K562 (cell line): ENCODE results near the gene HSPA5. TPM values are rescaled to one million over a fixed set of nuclear protein-coding genes. Genes with fewer than 3 reads are reported as not detected.

Experiments used
- BCL6 ChIP-seq: fragments of 250-450 bp; sonication (Bioruptor Pico); IDR thresholded peaks from 2 replicates; pipeline ENCODE4 v1.4.0; 2020
- C11orf30 ChIP-seq: fragments of 450-650 bp; IDR thresholded peaks from 2 replicates; pipeline ENCODE4 v1.6.1; 2016; ENCODE audit warnings: low read depth, mild to moderate bottlenecking
- CBFB ChIP-seq: sonication (generic); formaldehyde crosslinking; IDR thresholded peaks from 2 replicates; pipeline ENCODE4 v1.4.0; 2020; ENCODE audit warnings: mild to moderate bottlenecking, missing genetic modification reagents
- CREB3L1 ChIP-seq: fragments of 450-650 bp; IDR thresholded peaks from 2 replicates; pipeline ENCODE4 v1.6.1; 2014; ENCODE audit warnings: low read depth, mild to moderate bottlenecking, moderate library complexity, borderline replicate concordance
- ELK1 ChIP-seq: sonication (generic); formaldehyde crosslinking; IDR thresholded peaks from 2 replicates; pipeline ENCODE4 v1.8.1; 2022; ENCODE audit warnings: missing genetic modification reagents
- ETV5 ChIP-seq: sonication (generic); formaldehyde crosslinking; IDR thresholded peaks from 2 replicates; pipeline ENCODE4 v1.4.0; 2020; ENCODE audit warnings: low read depth, mild to moderate bottlenecking, missing genetic modification reagents
- FOXA3 ChIP-seq, 2 experiments: fragments of 450-650 bp in 1 of 2; sonication (generic) in 1 of 2; formaldehyde crosslinking; IDR thresholded peaks in 1 of 2; conservative IDR thresholded peaks in 1 of 2; 2 replicates each; pipeline versions ENCODE4 v1.4.0 to v1.8.0; 2020 to 2022; ENCODE audit warnings: mild to moderate bottlenecking in 2 of 2, missing genetic modification reagents in 1 of 2
- LEF1 ChIP-seq: fragments of 450-650 bp; IDR thresholded peaks from 2 replicates; pipeline ENCODE4 v1.6.1; 2016; ENCODE audit warnings: mild to moderate bottlenecking
- MYNN ChIP-seq, 2 experiments: sonication (generic); formaldehyde crosslinking in 1 of 2; IDR thresholded peaks; 2 replicates each; pipeline versions ENCODE4 v1.5.0 to v1.6.1; 2016 to 2020; ENCODE audit warnings: antibody characterized with exemption in 1 of 2, missing genetic modification reagents in 1 of 2
- PHB ChIP-seq: fragments of 250-450 bp; sonication (Bioruptor Pico); IDR thresholded peaks from 2 replicates; pipeline ENCODE4 v1.5.0; 2021
- SOX6 ChIP-seq: fragments of 450-650 bp; IDR thresholded peaks from 2 replicates; pipeline ENCODE4 v1.6.1; 2014; ENCODE audit warnings: mild to moderate bottlenecking
- TBL1XR1 ChIP-seq, 2 experiments: IDR thresholded peaks; 2 replicates each; pipeline ENCODE4 v1.6.1; 2012; ENCODE audit warnings: improper control_type of control experiment in 2 of 2, low read length in 2 of 2, mild to moderate bottlenecking in 1 of 2
- THAP12 ChIP-seq: fragments of 250-450 bp; sonication (Bioruptor Pico); IDR thresholded peaks from 2 replicates; pipeline ENCODE4 v1.9.0; 2021; ENCODE audit warnings: mild to moderate bottlenecking, inconsistent platforms
- USF2 ChIP-seq: sonication (generic); formaldehyde crosslinking; IDR thresholded peaks from 2 replicates; pipeline ENCODE4 v1.5.0; 2020; ENCODE audit warnings: missing genetic modification reagents
- YBX1 ChIP-seq: fragments of 450-650 bp; IDR thresholded peaks from 2 replicates; pipeline ENCODE4 v1.7.1; 2016; ENCODE audit warnings: mild to moderate bottlenecking
- ZBTB43 ChIP-seq: sonication (generic); formaldehyde crosslinking; IDR thresholded peaks from 2 replicates; pipeline ENCODE4 v1.8.0; 2023; ENCODE audit warnings: mild to moderate bottlenecking, missing genetic modification reagents
- ZKSCAN8 ChIP-seq: fragments of 200-800 bp; sonication (Bioruptor generic); IDR thresholded peaks from 2 replicates; pipeline ENCODE4 v1.6.1; 2016; ENCODE audit warnings: missing genetic modification characterization, missing compliant biosample characterization
- ZNF263 ChIP-seq: sonication (generic); formaldehyde crosslinking; IDR thresholded peaks from 2 replicates; pipeline ENCODE4 v1.8.0; 2022; ENCODE audit warnings: mild to moderate bottlenecking, missing genetic modification reagents, borderline replicate concordance
- ZNF511 ChIP-seq: sonication (generic); formaldehyde crosslinking; IDR thresholded peaks from 2 replicates; pipeline ENCODE4 v1.8.0; 2022; ENCODE audit warnings: mild to moderate bottlenecking, missing genetic modification reagents
- ZNF668 ChIP-seq: fragments of 250-450 bp; sonication (Bioruptor Pico); IDR thresholded peaks from 2 replicates; pipeline ENCODE4 v1.8.0; 2022; ENCODE audit warnings: mild to moderate bottlenecking, inconsistent platforms
- polyA plus RNA-seq, 8 experiments: library from polyadenylated mRNA; depleted of rRNA in 4 of 8; stranded (reverse) in 5 of 8; unstranded in 3 of 8; fragments of >200 nt; fragmentation: Nextera tagmentation in 2 of 8; fragmentation: Illumina TruSeq in 1 of 8; extraction: Ambion mirVana in 2 of 8; extraction: Trizol in 1 of 8; gene quantifications; 2 replicates each; pipeline versions ENCODE4 v1.2.1 to v1.2.3, GENCODE V29; 2011 to 2014; ENCODE audit warnings: inconsistent platforms in 1 of 8, missing spikeins in 1 of 8
- total RNA-seq, 7 experiments: library from RNA; depleted of rRNA in 6 of 7; stranded (reverse); fragments of >200 nt in 6 of 7; fragmentation: Illumina TruSeq in 2 of 7; extraction: Trizol in 2 of 7; gene quantifications; 2 replicates each; pipeline versions ENCODE4 v1.2.1 to v1.2.3, GENCODE V29; 2011 to 2021; ENCODE audit warnings: low replicate concordance in 1 of 7

Gene HSPA5
- total and polyA plus RNA-seq, 9 of the 15 experiments (the other 6 are each of a cell fraction or from before 2014, with no cell fraction given), result 48.0 to 265 (median 113) TPM

- TF ChIP-seq THAP12 (CRISPR knock-in tag) (no peak), ZNF668 (CRISPR knock-in tag) (no peak), CBFB (0 out of 2 replicates have a peak, but pooled peaks have one; percentile 52), BCL6 (no peak), ELK1 (no peak), MYNN (IDR thresholded peaks at IDR 0.05) (no peak), MYNN (CRISPR knock-in tag; IDR thresholded peaks at IDR 0.05) (no peak), CREB3L1 (no peak), SOX6 (no peak), ZKSCAN8 (CRISPR knock-in tag) (no peak), USF2 (CRISPR knock-in tag) (no peak), C11orf30 (no peak), ETV5 (no peak), FOXA3 (CRISPR knock-in tag; conservative IDR thresholded peaks at IDR 0.05 in 1 of 2, IDR thresholded peaks at IDR 0.05 in 1 of 2) (no peak), PHB (CRISPR knock-in tag) (0 out of 2 replicates have a peak, but pooled peaks have one; percentile 37), ZNF511 (peak; percentile 85; the same call in 1 of the 2 replicates), LEF1 (no peak), YBX1 (no peak), ZNF263 (CRISPR knock-in tag) (no peak), TBL1XR1 (IDR thresholded peaks at IDR 0.05; ENCODE audit: low read length in 2 of 2) (no peak), ZBTB43 (CRISPR knock-in tag) (no peak)
Measured at GRCh38 chr9:125241863-125242739, 958 bp upstream of the HSPA5 start (continued).
